NB4 (cell line): ENCODE measurements around the gene CLEC1A.
"Not testable (repeated sequence)": the region's sequence is repeated elsewhere in the genome, so short reads cannot be mapped to it uniquely, and the experiment has no call there.

Source experiments
- DNase-seq: peaks from one replicate; pipeline ENCODE4 v3.0.0; 2010; ENCODE audit warnings: low read depth
- H3K4me3 ChIP-seq: one replicate; pipeline ENCODE4 v1.5.1; 2011; ENCODE audit warnings: mild to moderate bottlenecking, low read depth, low read length, moderate library complexity
- MYC ChIP-seq: IDR thresholded peaks from 2 replicates; pipeline ENCODE4 v1.6.1; 2011; ENCODE audit warnings: low read depth, low read length
- POLR2A ChIP-seq: IDR thresholded peaks from 2 replicates; pipeline ENCODE4 v1.6.1; 2011; ENCODE audit warnings: mild to moderate bottlenecking; ENCODE audit not compliant: insufficient read length; ENCODE audit errors: extremely low read depth
- TF ChIP-seq, protein P1 (sequence below): IDR thresholded peaks from one replicate; pipeline ENCODE4 v1.5.1; 2012; ENCODE audit warnings: low read depth, low read length
- TF ChIP-seq, protein P2 (sequence below): IDR thresholded peaks from 2 replicates; pipeline ENCODE4 v1.6.1; 2011; ENCODE audit warnings: low read depth, low read length

Gene CLEC1A

DNA sequence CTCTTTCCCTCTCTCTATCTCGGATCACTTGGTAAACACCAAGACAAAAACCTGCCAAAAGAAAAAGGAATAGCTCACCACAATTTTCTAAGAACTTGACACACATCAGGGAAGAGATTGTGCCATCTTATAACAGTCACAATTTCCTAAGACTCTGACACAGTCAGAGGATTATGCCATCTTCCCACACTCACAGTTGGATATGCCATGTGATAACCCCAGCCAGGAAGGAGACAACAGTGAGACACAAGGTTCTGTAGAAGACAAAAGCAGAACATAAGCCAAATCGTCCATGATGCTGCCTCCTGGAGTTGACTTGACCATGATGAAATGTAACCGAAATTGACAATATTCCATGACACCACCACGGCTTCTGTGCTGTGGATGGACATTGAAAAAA is 71.1 kb downstream of the CLEC1A start:
- 0 out of 2 replicates have a peak, but pooled peaks have one; percentile 42 for TF ChIP-seq MYC
- TF ChIP-seq, protein P1, sequence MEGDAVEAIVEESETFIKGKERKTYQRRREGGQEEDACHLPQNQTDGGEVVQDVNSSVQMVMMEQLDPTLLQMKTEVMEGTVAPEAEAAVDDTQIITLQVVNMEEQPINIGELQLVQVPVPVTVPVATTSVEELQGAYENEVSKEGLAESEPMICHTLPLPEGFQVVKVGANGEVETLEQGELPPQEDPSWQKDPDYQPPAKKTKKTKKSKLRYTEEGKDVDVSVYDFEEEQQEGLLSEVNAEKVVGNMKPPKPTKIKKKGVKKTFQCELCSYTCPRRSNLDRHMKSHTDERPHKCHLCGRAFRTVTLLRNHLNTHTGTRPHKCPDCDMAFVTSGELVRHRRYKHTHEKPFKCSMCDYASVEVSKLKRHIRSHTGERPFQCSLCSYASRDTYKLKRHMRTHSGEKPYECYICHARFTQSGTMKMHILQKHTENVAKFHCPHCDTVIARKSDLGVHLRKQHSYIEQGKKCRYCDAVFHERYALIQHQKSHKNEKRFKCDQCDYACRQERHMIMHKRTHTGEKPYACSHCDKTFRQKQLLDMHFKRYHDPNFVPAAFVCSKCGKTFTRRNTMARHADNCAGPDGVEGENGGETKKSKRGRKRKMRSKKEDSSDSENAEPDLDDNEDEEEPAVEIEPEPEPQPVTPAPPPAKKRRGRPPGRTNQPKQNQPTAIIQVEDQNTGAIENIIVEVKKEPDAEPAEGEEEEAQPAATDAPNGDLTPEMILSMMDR, result no peak
- no peak for TF ChIP-seq POLR2A
- TF ChIP-seq, protein P2, sequence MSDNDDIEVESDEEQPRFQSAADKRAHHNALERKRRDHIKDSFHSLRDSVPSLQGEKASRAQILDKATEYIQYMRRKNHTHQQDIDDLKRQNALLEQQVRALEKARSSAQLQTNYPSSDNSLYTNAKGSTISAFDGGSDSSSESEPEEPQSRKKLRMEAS, result peak; percentile 51; the same call in 1 of the 2 replicates
- H3K4me3 ChIP-seq, result no peak overlapping the region
- peak; percentile 80 for DNase-seq

DNA sequence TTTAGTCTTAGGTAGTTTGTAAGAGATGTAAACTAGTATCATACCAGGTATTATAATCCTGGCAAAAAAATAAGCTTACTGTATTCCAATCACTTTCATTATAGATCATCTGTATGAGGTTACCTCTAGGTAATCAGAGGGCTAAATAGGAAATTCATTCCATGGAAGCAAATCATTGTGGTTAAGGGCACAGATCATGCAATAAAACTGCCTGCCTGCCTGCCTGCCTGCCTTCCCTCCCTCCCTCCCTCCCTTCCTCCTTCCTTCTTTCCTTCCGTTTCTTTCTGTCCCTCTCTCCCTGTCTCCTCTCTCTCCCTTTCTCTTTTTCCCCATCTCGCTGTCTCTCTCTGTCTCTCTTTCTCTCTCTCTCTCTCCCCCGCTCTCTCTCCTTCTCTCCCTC is 71.5 kb downstream of the CLEC1A start:
- H3K4me3 ChIP-seq, result no peak overlapping the region
- DNase-seq, result peak; percentile 9
- TF ChIP-seq, protein P1, result no peak
- TF ChIP-seq MYC (no peak), POLR2A (no peak)
- TF ChIP-seq, protein P2, result no peak

- not testable (repeated sequence) for DNase-seq
Measured at GRCh38 chr12:10026666-10027065, 72.1 kb downstream of the CLEC1A start.

DNA sequence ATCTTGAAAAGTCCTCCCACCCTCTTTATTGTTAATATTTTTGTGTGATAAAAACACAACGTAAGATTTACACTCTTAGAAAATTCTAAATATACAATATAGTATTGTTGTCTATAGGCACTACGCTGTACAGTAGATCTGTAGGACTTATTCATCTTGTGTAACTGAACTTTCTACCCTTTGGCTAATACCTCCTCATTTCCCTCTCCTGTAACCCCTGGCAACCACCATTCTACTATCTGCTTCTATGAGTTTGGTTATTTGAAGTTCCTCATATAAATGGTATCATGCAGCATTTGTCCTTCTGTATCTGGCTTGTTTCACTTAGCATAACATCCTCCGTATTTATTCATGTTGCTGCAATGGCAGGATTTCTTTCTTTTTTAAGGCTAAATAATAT is 73.5 kb downstream of the CLEC1A start:
- DNase-seq, result no peak
- no peak overlapping the region for H3K4me3 ChIP-seq
- TF ChIP-seq, protein P1, result no peak
- TF ChIP-seq, protein P2, result no peak
- TF ChIP-seq MYC (no peak), POLR2A (no peak)

More at GRCh38 chr12:10026666-10027065, 72.1 kb downstream of the CLEC1A start:
- H3K4me3 ChIP-seq, result not testable (repeated sequence)

DNA sequence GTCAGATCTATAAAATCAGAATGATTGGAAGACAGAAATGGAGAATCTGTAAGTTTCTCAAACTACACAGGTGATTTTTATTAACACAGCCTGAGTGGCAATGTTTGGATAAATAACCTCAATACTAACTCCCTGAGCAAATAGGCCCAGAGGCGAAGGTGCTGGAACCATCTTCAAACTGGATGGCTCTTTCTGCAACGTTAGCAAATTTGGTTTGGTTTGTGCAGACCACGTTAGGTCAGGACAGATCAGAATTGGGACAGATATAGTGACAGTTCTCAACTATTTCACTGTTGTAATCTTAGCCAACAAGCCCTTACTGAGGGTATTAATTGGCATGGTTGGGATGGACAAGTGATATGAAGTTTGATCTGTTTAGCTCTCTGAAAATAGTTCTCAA is 77.4 kb downstream of the CLEC1A start:
- no peak for DNase-seq
- H3K4me3 ChIP-seq, result no peak overlapping the region
- TF ChIP-seq, protein P1, result no peak
- TF ChIP-seq POLR2A (no peak), MYC (no peak)
- TF ChIP-seq, protein P2, result no peak
